Right atrium auricular region (tissue), 2 donors: ENCODE data around the gene TESK1. TPM values are rescaled to one million over a fixed set of nuclear protein-coding genes. Genes with fewer than 3 reads are reported as not detected.
A peak's percentile ranks its signal among the peaks of the same experiment; 100 is the strongest.

ENCODE experiments used
- DNase-seq: peaks from one replicate; pipeline ENCODE4 v3.0.0-alpha.2; 2019; ENCODE audit warnings: low spot score
- H3K27ac ChIP-seq, 2 donors: fragments of 200-600 bp; sonication (generic); 1 replicate in 1 of 2; 2 replicates in 1 of 2; pipeline ENCODE4 v1.5.1; 2016 to 2019
- H3K27me3 ChIP-seq, 2 donors: fragments of 200-600 bp; sonication (generic); one replicate each; pipeline versions ENCODE4 v1.5.1 to v1.6.0; 2017 to 2019
- H3K36me3 ChIP-seq: fragments of 200-600 bp; sonication (generic); one replicate; pipeline ENCODE4 v1.5.1; 2016
- H3K4me1 ChIP-seq, 2 donors: fragments of 200-600 bp; sonication (generic); one replicate each; pipeline versions ENCODE4 v1.5.1 to v1.6.0; 2017 to 2019
- H3K4me3 ChIP-seq, 2 donors: fragments of 200-600 bp; sonication (generic); 1 replicate in 1 of 2; 2 replicates in 1 of 2; pipeline ENCODE4 v1.5.1; 2017 to 2019; ENCODE audit warnings: mild to moderate bottlenecking in 1 of 2, moderate library complexity in 1 of 2
- H3K9me3 ChIP-seq, 2 donors: fragments of 200-600 bp; sonication (generic); one replicate each; pipeline ENCODE4 v1.5.1; 2019
- CTCF ChIP-seq, 2 donors: fragments of 200-600 bp; sonication (generic); IDR thresholded peaks; one replicate each; pipeline ENCODE4 v1.5.1; 2019; ENCODE audit warnings: antibody characterized with exemption in 2 of 2
- total RNA-seq, 2 donors: library from RNA; depleted of rRNA; stranded (reverse); fragments of >200 nt; gene quantifications; one replicate each; pipeline ENCODE4 v1.1.0, GENCODE V29; 2016

Gene TESK1
- total RNA-seq, 2 donors from 2014 or later, result 16.5 to 28.0 TPM

DNA sequence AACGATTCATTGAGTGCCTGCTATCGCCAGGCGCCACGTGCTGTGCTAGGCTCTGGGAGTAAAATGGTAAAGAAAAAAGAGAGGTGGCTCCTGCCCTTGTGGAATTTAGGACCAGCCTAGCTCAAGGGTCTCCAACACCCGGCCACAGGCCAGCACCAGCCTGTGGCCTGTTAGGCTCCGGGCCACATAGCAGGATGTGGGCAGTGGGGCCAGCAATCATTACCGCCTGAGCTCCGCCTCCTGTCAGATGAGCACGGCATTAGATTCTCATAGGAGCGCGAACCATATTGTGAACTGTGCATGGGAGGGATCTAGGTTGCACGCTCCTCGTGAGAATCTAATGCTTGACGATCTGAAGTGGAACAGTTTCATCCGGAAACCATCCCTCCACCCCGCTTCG, 51.3 kb downstream of the TESK1 start:
- H3K27ac ChIP-seq, result peak overlapping the region in 1 of 2 donors; percentile 97
- no peaks in the 10 kb centered on the region for H3K9me3 ChIP-seq
- no peaks in the 10 kb centered on the region for H3K27me3 ChIP-seq
- DNase-seq, result no peak
- no peak overlapping the region for H3K4me3 ChIP-seq
- H3K4me1 ChIP-seq, result peaks cover 0 to 35% of the 10 kb centered on the region in 2 donors
- H3K36me3 ChIP-seq, result peaks cover 15% of the 10 kb centered on the region
- no peak for TF ChIP-seq CTCF (IDR thresholded peaks at IDR 0.05)

DNA sequence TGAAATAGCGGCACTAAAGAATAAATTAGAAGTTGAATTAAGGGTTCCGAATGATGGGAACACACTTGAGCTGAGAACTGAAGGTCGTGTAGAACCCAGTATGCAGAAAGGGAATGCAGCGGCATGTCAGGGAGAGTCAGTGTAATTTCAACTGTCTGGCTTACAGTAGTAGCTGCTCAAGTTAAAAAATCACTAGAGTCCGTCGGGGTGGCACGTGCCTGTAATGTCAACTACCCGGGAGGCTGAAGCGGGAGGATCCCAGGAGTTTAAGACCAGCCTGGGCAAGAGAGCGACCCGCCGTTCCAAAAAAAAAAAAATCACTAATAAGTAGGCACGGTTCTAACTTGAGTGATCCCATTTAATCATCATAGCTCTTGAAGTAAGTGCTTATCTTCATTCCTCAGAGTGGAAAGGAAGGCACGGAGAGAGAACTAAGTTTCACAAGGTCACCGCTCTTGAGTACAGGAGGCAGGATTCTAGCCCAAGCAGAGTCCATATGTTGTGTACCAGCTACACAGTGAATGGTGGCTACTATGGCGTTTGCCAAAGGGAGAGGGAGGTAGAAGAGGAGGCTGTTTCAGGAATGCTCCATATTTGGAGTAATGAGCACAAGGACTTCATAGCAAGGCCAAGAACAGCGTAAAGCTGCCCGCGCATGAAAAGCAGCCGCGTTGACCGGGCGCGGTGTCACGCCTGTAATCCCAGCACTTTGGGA, 51.9 kb downstream of the TESK1 start:
- Histone ChIP-seq H3K27me3 (no peaks in the 10 kb centered on the region), H3K9me3 (no peaks in the 10 kb centered on the region), H3K4me3 (peak overlapping the region; percentile 36 to 89), H3K27ac (peak overlapping the region; percentile 97 to 98), H3K4me1 (peaks cover 0 to 42% of the 10 kb centered on the region in 2 donors), H3K36me3 (peaks cover 15% of the 10 kb centered on the region)
- DNase-seq, result no peak
- no peak for TF ChIP-seq CTCF (IDR thresholded peaks at IDR 0.05)

DNA sequence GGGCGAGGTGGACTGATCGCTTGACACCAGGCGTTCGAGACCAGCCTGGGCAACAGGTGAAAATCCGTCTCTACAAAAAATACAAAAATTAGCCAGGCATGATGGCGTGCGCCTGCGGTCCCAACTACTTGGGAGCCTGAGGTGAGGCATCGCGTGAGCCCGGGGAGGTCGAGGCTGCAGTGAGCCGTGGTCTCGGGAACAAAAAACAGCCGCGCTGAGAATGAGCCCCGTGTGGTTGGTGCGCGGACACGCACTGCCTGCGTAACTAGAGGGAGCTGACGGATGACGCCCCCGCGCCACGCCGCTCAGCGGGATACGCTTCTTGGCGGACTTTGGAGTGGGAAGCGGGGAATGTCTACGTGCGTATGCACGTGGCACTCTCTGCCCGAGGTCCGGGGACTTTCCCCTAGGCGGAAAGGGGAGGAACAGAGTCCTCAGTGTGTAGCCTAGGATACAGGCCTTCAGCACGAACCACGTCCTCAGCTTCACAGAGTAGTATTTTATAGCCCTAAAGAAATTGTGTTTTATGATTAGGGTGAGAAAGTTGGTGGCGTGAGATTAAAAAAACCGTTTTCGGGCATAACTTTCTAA, 52.6 kb downstream of the TESK1 start, which contains the start of gene RMRP:
Gene RMRP (minus strand): TSS at position 474 of the 591 bp plus-strand sequence.
- TF ChIP-seq CTCF (IDR thresholded peaks at IDR 0.05), result peak; percentile 12 to 22
- Histone ChIP-seq H3K4me3 (peak within 1 kb of the TSS; percentile 85 to 89), H3K27me3 (no peaks in the 10 kb centered on the region), H3K36me3 (peaks cover 15% of the 10 kb centered on the region), H3K27ac (peak within 1 kb of the TSS; percentile 97 to 98), H3K4me1 (peaks cover 0 to 42% of the 10 kb centered on the region in 2 donors), H3K9me3 (no peaks in the 10 kb centered on the region)
- peak; percentile 99 for DNase-seq

DNA sequence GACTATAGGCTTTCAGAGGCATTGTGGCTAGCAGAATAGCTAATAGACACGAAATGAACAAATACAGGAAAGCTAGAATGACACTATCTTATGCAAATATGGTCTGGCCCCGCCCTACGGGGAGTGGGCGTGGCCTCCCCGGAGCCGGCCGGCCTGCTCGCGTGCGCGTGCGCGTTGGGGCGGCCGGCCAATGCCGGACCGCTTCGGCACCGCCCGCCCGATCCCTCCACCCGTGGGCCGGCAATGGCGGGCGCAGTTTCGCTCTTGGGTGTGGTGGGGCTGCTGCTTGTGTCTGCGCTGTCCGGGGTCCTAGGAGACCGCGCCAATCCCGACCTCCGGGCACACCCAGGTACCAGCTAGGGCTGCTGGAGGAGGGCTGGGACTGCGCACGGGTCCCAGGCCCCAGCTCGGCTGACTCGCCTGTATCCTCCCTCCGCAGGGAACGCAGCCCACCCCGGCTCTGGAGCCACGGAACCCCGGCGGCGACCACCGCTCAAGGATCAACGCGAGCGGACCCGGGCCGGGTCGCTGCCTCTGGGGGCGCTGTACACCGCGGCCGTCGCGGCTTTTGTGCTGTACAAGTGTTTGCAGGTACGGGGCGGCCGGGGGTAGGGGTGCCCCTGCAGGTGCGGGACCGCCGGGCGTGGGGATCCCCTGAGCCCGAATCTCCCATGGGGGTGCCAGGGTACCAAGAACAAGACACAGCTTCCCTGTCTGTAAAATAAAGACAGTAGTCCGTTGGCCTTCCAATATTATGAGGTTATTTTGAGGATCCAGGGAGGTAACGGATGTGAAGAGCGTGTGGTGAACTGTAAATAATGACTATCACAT, 53.3 kb downstream of the TESK1 start, which contains the start of gene CCDC107:
Gene CCDC107 (plus strand): TSS at position 156 of the 831 bp plus-strand sequence. CDS start 88 bp downstream, at position 244.
- Histone ChIP-seq H3K4me1 (peaks cover 0 to 42% of the 10 kb centered on the region in 2 donors), H3K36me3 (peaks cover 15% of the 10 kb centered on the region), H3K27ac (peak within 1 kb of the TSS; percentile 97 to 98), H3K9me3 (no peaks in the 10 kb centered on the region), H3K4me3 (peak within 1 kb of the TSS; percentile 85 to 89), H3K27me3 (no peaks in the 10 kb centered on the region)
- peak; percentile 42 to 83 for TF ChIP-seq CTCF (IDR thresholded peaks at IDR 0.05)
- DNase-seq, result peak; percentile 81

- H3K27ac ChIP-seq, result peak overlapping the region; percentile 97 to 98
Measured at GRCh38 chr9:35658968-35659220, 53.8 kb downstream of the TESK1 start.

More at GRCh38 chr9:35658968-35659220, 53.8 kb downstream of the TESK1 start:
- peak overlapping the region; percentile 85 to 89 for H3K4me3 ChIP-seq
- no peak for DNase-seq
- no peak for TF ChIP-seq CTCF (IDR thresholded peaks at IDR 0.05)
- peaks cover 15% of the 10 kb centered on the region for H3K36me3 ChIP-seq
- peaks cover 0 to 42% of the 10 kb centered on the region in 2 donors for H3K4me1 ChIP-seq
- no peaks in the 10 kb centered on the region for H3K27me3 ChIP-seq
- H3K9me3 ChIP-seq, result no peaks in the 10 kb centered on the region
